ENCODE data around the gene GATA5.
"Not testable (repeated sequence)": the region's sequence is repeated elsewhere in the genome, so short reads cannot be mapped to it uniquely, and the experiment has no call there.

GATA5 gene

GRCh38 chr20:62429455-62430310, 46.1 kb downstream of the GATA5 start:
- no peak for DNase-seq (ENCODE audit: low read depth)

DNA sequence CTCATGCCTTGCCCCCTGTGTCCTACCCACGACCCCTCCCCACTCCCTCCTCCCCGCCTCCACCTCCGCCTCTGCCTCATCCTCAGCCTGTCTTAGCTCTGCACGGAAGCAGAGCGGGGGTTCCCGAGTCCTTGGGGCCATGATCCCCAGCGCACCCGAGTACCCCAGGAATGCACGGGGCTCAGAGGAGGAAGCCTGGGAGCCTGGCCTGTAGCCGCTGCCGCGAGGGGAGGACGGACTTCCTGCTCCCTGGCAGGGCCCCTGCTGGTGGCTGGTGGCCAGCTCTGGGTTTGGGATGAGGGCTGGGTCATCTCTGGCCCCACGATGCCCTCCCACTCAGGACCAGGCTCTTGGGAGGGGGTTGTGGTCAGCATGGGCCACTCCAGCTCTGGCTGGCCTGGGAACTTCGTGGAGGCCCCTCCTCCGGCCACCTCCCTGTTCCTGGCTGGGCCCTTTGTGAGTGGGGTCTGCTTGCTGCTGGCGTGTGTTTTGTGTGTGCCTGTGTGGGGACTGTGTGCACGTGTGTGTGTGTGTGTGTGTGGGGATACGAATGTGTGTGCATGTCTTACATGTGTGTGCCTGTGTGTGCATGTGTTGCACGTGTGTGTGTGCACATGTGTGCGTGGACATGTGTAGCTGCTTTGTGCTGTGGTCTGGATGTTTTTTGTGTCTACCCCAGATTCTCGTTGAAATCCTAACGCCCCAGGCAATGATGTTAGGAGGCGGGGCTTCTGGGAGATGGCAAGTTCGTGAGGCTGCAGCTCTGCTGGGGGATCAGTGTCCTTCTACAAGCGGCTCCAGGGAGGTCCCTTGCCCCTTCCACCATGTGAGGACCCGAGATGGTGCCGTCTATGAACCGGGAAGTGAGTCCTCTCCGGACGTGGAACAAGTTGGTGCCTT, 47.1 kb downstream of the GATA5 start:
- DNase-seq (ENCODE audit: low read depth) = no peak

DNA sequence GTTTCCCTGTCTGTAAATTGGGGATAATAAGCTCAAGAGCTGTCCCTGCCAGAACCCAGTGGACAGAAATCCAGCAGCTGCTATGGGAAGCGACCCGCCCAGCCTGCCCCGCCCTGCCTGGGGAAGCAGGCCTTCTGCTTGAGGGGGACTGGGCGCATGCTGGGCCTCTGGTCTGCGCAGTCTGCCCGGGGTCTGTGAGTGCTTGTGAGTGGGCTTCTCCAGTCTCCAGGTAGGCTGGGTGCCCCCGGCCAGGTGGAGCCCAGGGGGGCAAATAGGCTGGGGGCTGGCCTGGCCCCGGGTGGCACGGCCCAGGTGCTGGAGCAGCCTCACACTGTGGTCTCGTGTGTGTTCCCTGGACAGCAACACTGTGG, 47.8 kb downstream of the GATA5 start:
- DNase-seq (ENCODE audit: low read depth) = no peak

DNA sequence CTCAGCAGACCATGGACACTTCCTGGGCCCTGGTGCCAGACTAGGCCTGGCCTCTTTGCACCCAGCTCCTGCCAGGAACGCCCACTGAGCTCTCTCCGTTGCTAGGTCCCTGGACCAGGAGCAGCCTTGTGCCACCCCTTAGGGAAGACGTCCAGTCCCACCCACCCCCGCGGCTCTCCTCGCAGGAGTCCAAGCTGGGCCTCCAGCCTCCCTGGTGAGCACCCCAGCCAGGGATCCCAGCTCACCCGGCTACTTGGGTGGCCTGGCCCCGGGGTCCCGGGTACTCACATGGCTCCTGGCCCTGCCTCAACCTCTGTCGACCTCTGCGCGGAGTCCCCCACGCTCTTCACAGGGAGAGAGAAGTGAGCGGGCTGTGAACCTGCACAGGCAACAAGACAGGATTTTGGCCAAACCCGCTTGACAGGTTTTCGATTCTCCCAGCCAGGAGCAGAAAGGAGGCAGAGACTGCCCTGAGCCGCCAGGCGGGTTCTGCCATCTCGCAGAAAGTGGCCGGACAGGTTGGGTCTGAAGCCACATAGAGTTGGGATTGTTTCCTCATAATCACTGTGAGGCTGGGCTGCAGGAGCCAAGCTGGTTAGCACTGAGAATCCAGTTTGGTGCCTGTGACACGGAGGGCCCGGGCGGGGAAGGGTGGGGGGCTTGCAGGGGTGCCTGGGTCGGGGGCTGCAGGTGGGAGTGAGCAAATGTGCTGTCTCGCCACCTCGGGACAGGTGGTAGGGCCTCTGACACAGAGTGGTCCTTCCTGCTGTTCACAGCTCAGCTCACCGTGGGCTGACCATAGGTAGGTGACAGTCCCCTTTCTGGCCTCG, 48.4 kb downstream of the GATA5 start, which contains the start of gene RBBP8NL:
Gene RBBP8NL, minus strand, starts transcription at position 368 of the 830 bp plus-strand sequence. CDS start 7,892 bp downstream, outside the sequence.
- DNase-seq (ENCODE audit: low read depth) = no peak

- no peak for DNase-seq (ENCODE audit: low read depth)
Observed at GRCh38 chr20:62426699-62427131, 49.1 kb downstream of the GATA5 start.

GRCh38 chr20:62426059-62426348, 49.8 kb downstream of the GATA5 start:
- DNase-seq (ENCODE audit: low read depth) = not testable (repeated sequence)

- no peak for DNase-seq (ENCODE audit: low read depth)
Observed at GRCh38 chr20:62425281-62426058, 50.3 kb downstream of the GATA5 start.

GRCh38 chr20:62424249-62425107, 51.3 kb downstream of the GATA5 start:
- DNase-seq (ENCODE audit: low read depth) = no peak

GRCh38 chr20:62423326-62423706, 52.5 kb downstream of the GATA5 start:
- no peak for DNase-seq (ENCODE audit: low read depth)

GRCh38 chr20:62422636-62423325, 53.0 kb downstream of the GATA5 start:
- no peak for DNase-seq (ENCODE audit: low read depth)

GRCh38 chr20:62421716-62421990, 54.1 kb downstream of the GATA5 start:
- no peak for DNase-seq (ENCODE audit: low read depth)

- no peak for DNase-seq (ENCODE audit: low read depth)
Observed at GRCh38 chr20:62420846-62421715, 54.7 kb downstream of the GATA5 start.

DNA sequence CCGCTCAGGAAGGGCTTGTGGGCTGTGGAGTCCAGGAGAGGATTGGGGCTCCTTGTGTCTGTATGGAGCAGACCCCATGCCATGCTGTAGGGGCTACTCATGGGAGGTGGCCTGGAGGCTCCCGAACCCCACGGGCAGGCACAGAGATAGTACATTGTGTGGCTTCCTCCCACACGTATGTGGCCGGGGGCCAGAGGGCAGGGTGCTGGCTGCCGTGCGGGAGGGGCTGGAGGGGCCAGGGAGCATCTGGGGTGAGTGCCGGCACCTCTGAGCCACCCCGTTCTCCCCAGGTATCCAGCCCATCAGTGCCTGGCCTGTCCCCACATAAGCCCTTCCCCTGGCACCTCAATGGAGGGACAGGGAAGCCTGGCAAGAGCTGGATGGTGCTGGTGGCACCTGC, 56.0 kb downstream of the GATA5 start:
- DNase-seq (ENCODE audit: low read depth) = no peak

GRCh38 chr20:62418709-62419487, 56.9 kb downstream of the GATA5 start:
- no peak for DNase-seq (ENCODE audit: low read depth)

GRCh38 chr20:62417981-62418708, 57.6 kb downstream of the GATA5 start:
- DNase-seq (ENCODE audit: low read depth) = no peak

DNA sequence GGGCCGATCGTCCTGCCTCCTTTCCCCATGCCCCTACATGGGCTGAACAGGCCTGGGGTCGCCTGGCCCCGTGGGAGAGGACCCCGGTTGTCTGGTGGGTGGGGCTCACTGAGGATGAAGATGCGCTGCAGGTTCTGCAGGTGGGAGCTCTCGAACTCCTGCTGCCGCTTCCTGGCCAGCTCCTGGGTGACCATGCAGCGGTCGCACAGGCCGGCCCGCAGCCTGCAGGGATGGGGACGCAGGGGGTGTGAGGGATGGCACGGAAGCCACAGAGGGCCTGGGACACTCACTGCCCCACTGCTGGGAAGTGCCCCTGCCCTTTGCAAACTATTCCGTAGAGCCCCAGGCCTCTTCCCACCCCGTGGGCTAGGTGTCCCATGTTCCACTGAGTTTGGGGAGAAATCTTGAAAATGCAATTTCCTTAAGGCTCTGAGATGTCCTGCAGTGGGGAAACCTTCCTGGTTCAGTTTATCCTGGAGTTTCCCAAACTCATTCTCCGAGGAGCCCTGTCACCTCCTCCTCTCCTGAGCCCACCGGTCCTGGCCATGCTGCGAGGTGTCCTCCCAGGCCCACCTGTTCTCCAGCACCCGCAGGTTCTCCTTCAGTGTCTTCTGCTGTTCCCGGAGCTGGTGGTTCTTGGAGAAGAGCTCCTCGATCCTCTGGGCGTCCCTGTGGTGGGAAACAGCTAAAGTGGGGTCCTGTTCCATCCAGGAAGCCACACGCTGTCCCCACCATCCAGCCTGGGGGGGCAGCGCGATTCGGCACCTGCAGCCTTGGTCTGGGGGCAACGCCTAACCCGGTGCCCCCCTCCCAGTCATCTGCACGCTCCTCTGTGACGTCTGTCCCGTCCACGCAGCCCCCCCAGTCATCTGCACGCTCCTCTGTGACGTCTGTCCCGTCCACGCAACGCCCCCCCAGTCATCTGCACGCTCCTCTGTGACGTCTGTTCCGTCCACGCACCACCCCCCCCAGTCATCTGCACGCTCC, 58.9 kb downstream of the GATA5 start:
- no peak for DNase-seq (ENCODE audit: low read depth)

All from HS-5 (cell line).